Kidney tubule cell (primary cell): Measurements from ENCODE around the gene CFAP299.
"Not testable (repeated sequence)": the region's sequence is repeated elsewhere in the genome, so short reads cannot be mapped to it uniquely, and the experiment has no call there.

Experiments used
- DNase-seq: peaks from one replicate; pipeline ENCODE4 v3.0.0-alpha.2; 2018; ENCODE audit warnings: low spot score

Gene CFAP299

GRCh38 chr4:80610199-80610598 is 274.7 kb downstream of the CFAP299 start:
- no peak for DNase-seq

GRCh38 chr4:80610845-80611677 is 275.5 kb downstream of the CFAP299 start:
- peak; percentile 47 for DNase-seq

DNA sequence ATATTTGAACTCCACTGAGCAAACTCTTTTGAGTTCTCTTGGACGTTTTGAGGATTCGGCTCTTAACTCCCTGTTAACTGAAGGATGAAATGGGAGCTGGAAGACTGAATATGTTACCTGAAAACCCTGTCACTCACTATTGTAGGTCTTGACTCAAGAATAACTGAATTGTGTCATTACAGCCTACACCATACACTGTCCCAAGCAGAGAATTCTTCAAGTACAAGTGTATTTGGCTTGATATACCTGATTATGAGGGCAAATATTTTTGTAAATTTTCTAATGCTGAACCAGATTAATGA is 276.1 kb downstream of the CFAP299 start:
- no peak for DNase-seq

DNA sequence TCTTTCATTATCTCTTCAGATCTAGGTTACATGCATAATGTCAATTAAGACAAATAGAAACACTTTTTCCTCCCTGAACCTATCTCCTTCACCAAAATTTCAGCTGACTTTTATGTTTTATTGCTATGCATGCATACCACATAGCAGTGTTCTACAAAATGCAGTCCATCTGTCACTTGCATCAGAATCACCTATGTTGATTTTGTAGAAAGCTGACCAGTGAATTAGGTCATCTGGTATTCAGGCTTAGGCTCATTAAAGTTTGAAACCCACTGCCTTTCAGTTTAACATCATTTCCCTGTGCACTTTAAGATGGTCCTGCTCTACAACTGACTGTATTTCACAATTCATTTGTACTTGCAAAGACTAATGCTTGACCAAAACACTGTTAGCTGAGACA is 277.9 kb downstream of the CFAP299 start:
- DNase-seq: peak; percentile 10

DNA sequence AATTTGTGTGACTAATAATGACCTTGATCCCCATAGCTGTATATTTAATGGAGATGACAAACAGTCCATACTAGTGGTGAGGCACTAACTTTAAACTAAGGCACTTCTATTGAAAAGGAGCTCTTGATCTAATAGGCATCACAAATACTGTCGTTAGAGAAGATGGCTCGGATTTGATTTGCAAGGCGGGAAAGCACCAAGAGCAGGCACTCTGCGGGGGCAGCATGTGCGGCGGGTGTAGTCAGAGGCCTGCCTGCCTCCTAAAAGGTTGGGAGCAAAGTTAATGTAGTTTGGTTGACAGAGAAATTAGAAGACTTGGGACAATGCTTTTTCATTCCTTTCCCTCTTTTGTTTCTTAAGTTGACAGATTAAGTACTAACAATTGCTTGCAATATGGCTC is 278.8 kb downstream of the CFAP299 start:
- DNase-seq: no peak

GRCh38 chr4:80615099-80615498 is 279.6 kb downstream of the CFAP299 start:
- no peak for DNase-seq

- peak; percentile 25 for DNase-seq
Measured at GRCh38 chr4:80619070-80619674, 283.6 kb downstream of the CFAP299 start.

GRCh38 chr4:80631861-80632260 is 296.3 kb downstream of the CFAP299 start:
- DNase-seq: no peak

GRCh38 chr4:80637190-80637589 is 301.7 kb downstream of the CFAP299 start:
- DNase-seq: no peak

- no peak for DNase-seq
Measured at GRCh38 chr4:80646061-80646460, 310.5 kb downstream of the CFAP299 start.

GRCh38 chr4:80655662-80656061 is 320.1 kb downstream of the CFAP299 start:
- no peak for DNase-seq

GRCh38 chr4:80670118-80670517 is 334.6 kb downstream of the CFAP299 start:
- not testable (repeated sequence) for DNase-seq

DNA sequence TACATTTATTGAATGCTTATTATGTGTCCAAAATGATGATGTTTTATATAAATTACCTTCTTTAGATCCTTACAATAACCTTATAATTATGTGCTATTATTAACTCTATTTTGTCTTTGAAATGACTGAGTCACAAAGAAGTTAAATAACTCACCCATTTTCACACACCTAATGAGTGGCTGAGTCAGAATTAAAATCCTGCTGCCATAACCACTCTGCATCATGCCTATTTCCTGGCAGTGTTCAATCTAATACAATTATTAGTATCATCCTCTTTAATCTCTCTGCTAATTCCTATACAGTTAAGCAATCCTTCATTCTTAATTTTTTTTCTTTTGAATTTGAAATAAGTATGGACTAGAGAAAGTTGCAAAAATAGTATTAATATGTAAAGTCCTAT is 342.9 kb downstream of the CFAP299 start:
- peak; percentile 6 for DNase-seq

- DNase-seq: no peak
Measured at GRCh38 chr4:80680934-80681333, 345.4 kb downstream of the CFAP299 start.

GRCh38 chr4:80685214-80685613 is 349.7 kb downstream of the CFAP299 start:
- DNase-seq: peak; percentile 19

- DNase-seq: not testable (repeated sequence)
Measured at GRCh38 chr4:80687736-80688135, 352.2 kb downstream of the CFAP299 start.

DNA sequence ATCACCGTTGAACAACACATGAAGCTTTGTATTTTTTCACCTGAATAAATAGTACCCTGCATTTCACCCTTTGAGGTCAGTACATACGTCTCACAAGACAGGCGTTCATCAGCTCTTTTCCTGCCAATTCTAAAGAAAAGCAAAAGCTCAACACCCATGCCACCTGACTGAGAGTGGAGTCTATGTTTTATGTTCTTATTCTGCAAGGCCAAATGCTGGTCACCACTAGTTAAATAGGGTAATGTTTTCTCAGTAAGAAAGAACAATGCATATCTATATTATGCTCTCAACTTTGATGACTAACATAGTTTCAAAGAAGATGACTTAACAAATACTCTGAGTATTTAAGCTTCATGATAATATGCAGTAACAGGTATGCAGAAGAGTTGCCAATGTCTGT is 358.6 kb downstream of the CFAP299 start:
- peak; percentile 33 for DNase-seq

GRCh38 chr4:80705311-80705710 is 369.8 kb downstream of the CFAP299 start:
- no peak for DNase-seq

DNA sequence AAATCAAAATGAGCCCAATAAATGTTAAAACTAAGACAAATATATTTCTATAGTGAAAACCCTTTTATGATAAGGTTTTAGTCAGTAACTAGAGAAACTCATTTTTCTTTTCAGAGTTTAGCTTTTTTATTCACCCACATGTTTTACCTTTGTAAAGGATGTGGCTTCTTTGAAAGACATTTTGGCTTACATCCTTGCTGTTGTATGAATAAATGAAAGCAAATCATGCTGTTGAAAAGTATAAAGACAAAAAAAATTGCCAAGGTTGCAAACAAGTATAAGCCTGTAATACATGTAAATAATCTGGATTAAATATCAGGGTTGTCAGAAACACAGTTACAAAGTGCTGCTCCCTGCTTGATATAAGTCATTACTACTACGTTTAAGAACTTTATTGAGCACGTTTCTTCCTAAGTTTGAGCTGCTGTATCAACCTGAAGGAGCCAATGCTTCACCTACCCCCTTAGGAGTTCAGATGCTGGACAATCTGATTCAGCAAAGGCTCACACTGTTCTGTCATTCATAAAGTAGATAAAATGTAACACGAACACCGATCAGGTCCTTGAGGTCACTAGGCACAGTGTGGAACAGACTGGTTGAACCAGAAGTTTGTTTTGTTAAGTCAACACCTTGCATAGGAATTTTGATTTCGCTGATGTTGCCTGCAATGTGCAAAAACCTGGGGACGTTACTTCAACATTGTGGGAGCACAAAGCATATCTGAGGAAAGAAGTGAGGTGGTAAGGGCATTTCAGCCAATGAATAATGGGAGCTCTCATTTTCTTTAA is 373.7 kb downstream of the CFAP299 start:
- no peak for DNase-seq

DNA sequence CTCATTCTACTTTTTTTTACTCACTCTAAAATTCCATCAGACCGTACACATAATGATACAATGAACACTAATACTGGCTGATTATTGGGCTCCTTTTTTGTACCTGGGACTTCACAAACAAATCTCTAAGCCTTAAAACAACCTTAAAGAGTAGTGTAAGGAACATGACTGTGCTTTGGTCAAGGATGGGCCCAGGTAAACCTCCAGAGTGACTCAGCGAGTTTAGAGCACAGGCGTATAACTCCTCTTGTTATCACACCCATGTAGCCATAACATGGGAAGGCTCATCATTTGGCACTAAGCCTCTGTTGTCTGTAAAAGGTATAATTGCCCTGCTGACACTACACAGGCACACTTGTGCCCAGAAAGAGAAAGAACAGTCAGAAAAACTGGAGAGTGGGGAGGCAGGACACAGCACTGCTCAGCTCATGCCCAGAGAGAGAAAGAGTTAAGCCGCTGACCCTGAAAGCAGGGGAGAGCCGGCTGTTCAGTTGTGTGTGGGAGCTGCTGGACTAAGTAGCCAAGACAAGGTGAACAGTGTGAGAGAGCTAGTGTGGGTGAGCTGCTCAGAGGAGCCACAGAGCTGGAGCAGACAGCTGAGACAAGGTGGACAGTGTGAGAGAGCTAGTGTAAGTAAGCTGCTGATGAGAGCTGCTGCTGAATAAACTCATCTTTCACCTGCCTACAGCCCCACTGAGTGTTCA is 375.4 kb downstream of the CFAP299 start:
- no peak for DNase-seq

- no peak for DNase-seq
Measured at GRCh38 chr4:80711956-80712355, 376.4 kb downstream of the CFAP299 start.

DNA sequence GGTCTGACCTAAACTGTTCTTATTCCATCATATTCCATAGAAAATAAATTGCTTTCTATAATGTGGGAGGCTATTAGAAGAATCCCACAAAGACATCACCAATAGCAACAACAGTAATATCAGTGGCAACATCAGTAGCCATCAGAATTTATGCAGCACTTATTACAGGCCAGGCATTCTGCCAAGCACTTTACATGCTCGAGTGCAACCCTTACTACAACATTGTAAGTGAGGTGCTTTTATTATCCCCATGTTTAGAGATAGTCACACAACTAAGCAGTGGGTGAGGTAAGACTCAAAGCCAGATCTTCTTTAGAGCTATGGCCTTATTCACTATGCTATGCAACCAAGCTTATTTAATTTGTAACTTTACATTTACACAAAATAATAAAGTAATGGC is 377.9 kb downstream of the CFAP299 start:
- peak; percentile 54 for DNase-seq
